ENCODE measurements around the gene TNFAIP8.
"Not testable (repeated sequence)": the region's sequence is repeated elsewhere in the genome, so short reads cannot be mapped to it uniquely, and the experiment has no call there.

TNFAIP8 gene

DNA sequence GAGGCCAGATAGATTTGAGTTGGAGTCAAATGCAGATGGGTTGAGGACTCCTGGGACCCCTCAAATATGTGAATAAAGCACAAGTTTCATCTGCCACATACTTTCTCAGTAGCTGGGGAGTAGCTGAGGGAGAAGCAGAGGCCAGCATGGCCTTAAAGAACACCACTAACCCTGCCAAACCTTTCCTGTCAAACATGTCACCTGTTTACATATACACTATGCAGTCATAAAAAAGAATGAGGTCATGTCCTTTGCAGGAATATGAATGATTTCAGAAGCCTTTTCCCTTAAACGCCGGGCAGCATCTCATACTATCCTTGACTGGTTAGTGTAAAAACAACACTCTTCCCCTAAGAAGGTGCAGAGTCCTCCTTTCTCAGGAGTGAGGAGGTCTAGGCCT lies 71.2 kb downstream of the TNFAIP8 start:
- DNase-seq (ENCODE audit: low read depth) = no peak

DNA sequence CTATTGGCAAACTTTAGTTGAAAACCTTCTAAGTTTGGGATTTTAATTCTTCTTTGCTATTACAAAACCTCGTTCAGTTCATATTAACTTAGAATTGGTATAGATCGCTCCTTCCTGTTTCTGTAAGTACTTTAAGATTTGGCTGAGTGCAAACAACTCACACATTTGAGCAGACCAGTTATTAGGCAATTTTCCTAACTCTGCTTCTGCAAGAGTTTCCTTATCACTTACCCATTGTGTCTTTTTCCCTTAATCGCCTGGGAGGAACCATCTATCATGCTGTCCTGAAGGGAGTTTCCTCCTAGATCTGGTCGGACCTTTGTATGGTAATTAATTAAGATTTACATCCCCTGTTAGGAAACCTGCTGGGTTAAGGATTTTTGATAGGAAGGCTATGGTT lies 71.8 kb downstream of the TNFAIP8 start:
- DNase-seq (ENCODE audit: low read depth) = peak; percentile 56

DNA sequence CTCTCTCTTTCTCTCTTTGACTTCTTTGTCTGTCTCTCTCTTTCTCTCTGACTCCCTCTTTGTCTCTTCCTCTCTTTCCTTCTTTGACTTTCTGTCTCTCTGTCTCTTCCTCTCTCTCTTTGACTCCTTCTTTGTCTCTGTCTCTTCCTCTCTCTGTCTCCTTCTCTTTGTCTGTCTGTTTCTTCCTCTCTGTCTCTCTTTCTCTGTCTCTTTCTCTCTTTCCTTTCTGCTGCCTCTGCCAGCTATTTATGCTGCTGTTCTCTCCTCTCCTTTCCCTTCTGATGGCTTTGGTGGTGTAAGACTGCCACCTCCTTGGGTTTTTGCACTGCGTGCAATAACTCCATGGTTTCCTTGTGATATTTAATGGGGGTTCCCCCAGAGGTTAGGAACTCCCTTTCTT lies 72.3 kb downstream of the TNFAIP8 start:
- not testable (repeated sequence) for DNase-seq (ENCODE audit: low read depth)

DNA sequence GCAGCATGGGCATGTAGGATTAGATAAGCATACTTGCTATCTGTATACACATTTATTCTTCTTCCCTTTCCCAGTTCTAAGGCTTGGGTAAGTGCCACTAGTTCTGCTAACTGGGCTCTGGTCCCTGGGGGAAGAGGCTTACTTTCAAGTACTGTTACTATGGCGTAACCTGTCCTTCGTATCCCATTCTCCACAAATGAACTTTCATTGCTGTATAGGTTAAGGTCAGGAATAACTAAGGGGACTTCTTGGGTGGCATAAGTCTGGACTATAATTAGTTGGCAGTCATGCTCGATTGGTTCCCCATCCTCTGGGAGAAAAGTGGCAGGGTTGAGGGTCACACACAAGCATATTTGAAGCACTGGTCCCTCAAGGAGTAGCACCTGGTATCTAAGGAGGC lies 72.8 kb downstream of the TNFAIP8 start:
- not testable (repeated sequence) for DNase-seq (ENCODE audit: low read depth)

DNA sequence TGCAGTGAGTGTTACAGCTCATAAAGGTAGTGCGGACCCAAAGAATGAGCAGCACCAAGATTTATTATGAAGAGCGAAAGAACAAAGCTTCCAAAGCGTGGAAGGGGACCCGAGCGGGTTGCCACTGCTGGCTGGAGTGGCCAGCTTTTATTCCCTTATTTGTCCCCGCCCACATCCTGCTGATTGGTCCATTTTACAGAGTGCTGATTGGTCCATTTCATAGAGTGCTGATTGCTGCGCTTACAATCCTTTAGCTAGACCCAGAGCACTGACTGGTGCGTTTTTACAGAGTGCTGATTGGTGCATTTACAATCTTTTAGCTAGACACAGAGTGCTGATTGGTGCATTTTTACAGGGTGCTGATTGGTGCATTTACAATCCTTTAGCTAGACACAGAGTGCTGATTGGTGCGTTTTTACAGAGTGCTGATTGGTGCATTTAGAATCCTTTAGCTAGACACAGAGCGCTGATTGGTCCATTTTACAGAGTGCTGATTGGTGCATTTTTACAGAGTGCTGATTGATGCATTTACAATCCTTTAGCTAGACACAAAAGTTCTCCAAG lies 76.9 kb downstream of the TNFAIP8 start:
- not testable (repeated sequence) for DNase-seq (ENCODE audit: low read depth)

DNA sequence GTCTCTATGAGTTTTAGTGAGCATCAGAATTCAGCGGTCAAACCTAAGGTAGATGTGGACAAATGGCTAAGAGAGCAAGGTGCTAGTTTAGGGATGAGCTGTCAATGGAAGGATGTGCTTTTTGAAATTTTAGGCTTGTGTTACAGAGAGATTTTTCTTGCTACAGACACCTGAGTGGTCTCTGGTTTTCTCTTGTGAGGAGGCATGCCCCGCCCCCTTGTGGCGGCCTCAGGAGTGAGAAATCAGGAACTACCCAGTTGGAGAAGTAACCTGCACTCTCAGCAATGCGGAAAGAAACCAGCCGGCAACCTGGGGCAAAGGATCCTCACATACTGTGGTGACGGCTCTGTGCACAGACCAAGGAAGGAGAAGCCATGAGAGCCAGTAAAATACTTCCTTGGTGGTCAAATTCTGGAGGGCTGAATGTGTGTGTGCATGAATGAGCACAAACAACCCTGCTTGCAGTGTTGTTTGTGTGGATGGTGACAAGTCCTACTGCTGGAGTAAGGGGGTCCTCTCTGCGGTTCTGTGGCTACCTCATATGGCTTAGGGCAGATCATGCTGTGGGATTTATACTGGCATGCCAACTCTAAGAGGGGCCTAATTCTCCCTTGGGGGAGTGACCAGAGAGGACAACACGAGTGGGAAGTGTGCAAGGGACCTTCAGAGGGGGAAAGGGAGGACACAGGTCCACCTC lies 79.8 kb downstream of the TNFAIP8 start:
- no peak for DNase-seq (ENCODE audit: low read depth)

DNA sequence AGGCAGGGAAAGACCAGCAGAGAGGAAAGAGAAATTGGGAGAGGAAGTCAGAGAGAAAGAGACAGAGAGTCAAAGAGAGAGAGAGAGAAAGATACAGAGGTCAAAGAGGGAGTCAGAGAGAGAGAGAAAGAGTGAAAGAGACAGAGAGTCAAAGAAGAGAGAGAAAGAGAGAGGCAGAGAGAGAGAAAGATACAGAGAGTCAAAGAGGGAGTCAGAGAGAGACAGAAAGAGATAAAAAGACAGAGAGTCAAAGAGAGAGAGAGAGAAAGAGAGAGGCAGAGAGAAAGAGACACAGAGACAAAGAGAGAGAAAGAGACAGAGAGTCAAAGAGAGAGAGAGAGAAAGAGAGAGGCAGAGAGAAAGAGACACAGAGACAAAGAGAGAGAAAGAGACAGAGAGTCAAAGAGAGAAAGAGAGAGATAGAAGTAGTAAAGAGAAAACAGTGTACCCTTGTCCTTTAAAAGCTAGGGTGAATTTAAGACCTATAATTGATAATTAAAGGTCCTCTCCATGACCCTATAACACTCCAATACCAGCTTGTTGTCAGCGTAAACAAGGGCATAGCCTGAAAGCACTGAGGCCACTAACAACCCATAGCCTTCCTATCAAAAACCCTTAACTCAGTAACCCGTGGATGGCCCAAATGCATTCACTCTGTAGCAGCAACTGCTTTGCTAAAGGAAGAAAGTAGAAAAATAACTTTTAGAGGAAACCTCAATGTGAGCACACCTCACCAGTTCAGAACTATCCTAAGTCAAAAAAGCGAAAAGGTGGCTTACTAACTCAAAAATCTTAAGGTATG lies 82.2 kb downstream of the TNFAIP8 start:
- DNase-seq (ENCODE audit: low read depth) = not testable (repeated sequence)

DNA sequence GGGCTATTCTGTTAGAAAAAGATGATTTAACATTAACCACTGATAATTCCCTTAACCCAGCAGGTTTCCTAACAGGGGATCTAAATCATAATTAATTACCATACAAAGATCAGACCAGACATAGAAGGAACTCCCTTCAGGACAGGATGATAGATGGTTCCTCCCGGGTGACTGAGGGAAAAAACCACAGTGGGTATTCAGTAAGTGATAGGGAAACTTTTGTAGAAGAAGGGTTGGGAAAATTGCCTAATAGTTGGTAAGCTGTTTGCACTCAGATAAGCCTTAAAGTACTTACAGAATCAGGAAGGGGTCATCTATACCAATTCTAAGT lies 82.7 kb downstream of the TNFAIP8 start:
- not testable (repeated sequence) for DNase-seq (ENCODE audit: low read depth)

DNA sequence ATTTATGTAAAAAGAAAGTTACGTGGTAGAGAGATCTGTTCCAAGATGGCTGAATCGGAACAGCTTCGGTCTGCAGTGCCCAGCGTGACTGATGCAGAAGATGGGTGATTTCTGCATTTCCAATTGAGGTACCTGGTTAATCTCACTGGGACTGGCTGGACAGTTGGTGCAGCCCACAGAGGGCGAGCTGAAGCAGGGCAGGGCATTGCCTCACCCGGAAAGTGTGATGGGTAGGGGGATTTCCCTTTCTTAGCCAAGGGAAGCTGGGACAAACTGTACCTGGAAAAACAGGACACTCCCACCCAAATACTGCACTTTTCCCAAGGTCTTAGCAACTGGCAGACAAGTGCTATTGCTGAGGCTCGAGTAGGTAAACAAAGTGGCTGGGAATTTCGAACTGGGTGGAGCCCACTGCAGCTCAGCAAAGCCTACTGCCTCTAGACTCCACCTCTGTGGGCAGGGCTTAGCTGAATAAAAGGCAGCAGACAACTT lies 83.4 kb downstream of the TNFAIP8 start:
- DNase-seq (ENCODE audit: low read depth) = no peak

DNA sequence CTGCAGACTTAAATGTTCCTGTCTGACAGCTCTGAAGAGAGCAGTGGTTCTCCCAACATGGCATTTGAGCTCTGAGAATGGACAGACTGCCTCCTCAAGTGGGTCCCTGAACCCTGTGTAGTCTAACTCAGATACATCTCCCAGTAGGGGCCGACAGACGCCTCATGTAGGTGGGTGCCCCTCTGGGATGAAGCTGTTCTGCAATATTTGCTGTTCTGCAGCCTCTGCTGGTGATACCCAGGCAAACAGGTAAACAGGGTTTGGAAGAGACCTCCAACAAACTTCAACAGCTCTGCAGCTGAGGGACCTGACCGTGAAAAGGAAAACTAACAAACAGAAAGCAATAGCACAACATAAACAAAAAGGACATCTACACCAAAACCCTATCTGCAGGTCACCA lies 83.8 kb downstream of the TNFAIP8 start:
- DNase-seq (ENCODE audit: low read depth) = not testable (repeated sequence)

DNA sequence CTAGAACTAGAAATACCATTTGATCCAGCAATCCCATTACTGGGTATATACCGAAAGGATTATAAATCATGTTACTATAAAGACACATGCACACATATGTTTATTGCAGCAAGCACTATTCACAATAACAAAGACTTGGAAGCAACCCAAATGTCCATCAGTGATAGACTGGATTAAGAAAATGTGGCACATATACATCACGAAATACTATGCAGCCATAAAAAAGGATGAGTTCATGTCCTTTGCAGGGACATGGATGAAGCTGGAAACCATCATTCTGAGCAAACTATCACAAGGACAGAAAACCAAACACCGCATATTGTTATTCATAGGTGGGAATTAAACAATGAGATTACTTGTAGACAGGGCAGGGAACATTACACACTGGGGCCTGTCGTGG lies 88.8 kb downstream of the TNFAIP8 start:
- not testable (repeated sequence) for DNase-seq (ENCODE audit: low read depth)

DNA sequence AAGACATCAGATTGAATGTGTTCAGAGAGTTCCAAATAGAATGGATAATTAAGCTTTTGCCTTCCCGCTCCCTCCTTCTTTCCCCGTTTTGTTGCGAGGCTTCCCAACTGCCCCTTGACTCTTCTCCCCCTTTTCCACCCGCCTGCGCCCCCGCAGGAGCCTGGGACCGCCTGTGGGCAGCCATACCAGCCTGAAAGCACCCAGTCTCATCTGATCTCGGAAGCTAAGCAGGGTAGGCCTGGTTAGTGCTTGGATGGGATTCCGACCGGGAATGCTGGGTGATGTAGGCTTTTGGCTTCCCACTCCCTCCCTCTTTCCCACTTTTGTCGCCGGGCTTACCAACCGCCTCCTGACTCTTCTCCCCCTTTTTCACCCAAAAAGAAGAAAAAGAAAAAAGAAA lies 89.7 kb downstream of the TNFAIP8 start:
- DNase-seq (ENCODE audit: low read depth) = no peak

All from CMK (cell line).